Stimulated activated CD4-positive, alpha-beta T cell treated with anti-CD3 and anti-CD28 coated beads, Interleukin-12 subunit alpha, Interleukin-12 subunit beta, amount 100 ng/mL, for 4 hours (primary cell): ENCODE measurements around the gene LAMA5.

Experiments
- DNase-seq: peaks from one replicate; pipeline ENCODE4 v3.0.0-alpha.2; 2020

LAMA5 gene

DNA sequence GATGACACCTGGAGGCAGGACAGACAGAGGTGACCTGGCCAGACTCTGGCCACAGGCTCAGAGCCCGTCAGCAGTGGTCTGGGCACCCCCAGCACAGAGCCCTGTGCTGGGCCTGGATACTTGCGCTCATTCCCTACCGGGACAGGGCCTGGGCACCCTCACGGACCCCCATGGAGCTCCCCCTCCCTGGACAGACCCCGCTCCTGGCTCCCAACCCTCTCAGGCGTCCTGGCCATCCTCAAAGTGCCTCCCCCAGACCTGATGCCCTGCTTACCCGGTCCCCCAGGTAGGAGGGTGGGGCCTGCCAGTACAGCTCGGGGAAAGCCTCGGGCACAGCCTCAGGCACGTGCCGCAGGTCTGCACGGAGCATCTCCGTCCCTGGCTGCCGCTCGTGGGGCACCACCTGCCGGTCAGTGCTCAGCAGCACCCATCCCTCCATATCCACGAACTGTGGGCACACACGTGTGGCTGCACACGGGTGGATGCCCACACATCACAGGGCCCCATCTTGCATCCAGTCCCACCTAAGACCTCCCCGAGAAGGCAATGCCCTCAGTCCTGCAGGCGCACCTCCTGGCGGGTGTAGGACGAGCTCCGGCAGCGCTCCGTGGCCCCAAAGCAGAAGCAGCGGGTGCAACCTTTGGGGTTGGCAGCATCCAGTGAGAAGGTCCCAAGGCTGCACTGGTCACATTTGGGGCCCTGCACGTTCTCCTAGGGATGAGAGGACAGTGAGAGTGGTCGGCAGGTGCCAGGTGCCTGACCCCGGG is 40.0 kb downstream of the LAMA5 start:
- DNase-seq = no peak

DNA sequence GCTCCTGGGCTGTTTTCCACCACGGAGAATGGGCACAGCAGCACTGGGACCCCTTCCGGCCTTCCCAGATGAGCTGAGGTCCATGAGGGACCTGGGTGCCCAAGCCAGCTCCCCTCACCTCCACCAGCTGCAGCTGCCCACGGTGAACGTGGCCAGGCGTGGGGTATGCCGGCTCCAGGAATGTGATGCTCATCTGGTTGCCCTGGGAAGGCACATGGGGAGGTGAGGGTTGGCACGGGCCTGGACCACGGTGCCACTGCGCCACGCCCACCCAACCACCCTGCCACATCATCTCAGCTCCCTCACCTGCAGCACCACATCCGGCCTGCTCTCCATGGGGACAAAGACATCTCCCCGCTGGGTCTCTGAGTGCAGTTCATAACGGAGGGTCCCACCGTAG is 40.6 kb downstream of the LAMA5 start:
- no peak for DNase-seq

DNA sequence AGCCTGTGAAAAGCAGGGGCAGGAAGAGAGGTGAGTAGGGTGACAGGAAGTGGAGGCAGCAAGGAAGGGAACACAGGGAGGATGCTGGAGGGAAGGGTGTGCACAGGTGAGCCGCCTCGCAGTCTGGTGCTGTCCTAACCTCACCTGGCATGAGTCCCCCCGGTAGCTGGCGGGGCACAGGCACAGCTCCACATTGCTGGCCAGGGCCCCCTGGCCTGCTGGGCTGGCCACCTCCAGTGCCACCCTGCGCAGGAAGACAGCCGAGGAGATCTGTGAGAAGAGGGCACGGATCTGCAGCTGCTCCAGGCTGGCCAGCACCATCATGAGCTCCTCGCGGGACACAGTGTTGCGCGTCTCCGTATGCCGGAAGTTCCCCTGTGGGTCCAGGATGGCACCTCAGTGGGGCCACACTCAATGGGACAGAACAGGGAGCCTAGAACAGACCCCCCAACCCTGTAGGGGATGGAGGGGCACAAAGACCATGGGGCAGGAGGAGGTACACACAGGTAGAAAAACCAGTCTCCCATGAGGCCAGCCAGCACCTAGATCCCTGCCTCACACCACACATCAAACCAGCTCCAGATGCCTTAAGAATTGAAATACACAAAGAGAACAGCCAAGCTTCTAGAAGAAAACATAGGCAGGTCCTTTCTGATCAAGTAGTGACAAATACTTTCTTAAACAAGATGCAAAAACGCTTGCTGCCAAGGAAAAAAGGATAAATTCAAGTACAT is 41.8 kb downstream of the LAMA5 start:
- DNase-seq = no peak

DNA sequence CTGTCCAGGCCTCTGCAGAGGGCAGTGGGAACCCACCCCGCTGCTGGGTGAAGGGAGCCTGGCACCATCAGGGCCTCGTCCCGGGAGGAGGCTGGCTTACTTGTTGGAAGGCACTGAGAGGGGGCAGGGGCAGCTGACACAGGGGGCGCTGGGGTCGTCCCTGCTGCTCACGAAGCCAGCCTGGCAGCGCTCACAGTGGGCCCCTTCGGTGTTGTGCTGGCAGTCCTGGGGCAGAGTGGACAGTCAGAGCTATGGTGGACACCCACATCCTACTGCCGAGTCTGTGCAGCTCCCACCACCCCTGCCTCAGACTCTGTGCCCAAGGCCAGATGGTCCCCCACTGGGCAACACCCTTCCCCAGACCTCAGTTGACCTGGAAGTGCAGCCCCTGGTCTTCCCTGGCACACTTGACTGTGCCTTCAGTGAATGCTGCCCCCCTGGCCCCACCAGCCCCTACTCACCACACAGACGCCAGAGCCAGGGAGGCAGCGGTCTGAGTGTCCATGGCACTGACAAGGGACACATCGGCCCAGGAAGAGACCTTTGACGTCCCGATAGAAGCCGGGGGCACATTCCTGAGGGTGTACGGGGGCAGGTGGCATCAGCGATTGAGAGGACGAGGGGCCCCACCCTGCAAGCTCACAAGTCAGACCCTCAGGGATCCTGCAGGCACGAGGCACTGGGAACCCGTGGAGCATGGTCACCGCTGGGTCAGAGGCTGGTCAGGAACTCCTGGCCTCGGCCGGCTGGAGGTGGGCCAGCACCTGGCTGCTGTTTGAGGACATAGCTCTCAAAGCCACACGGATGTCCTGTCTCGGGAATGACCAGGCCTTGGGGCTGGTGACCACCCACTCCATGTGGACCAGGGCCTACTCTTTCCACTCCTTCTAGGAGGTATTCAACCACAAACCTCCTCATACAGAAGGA is 42.9 kb downstream of the LAMA5 start:
- no peak for DNase-seq

DNA sequence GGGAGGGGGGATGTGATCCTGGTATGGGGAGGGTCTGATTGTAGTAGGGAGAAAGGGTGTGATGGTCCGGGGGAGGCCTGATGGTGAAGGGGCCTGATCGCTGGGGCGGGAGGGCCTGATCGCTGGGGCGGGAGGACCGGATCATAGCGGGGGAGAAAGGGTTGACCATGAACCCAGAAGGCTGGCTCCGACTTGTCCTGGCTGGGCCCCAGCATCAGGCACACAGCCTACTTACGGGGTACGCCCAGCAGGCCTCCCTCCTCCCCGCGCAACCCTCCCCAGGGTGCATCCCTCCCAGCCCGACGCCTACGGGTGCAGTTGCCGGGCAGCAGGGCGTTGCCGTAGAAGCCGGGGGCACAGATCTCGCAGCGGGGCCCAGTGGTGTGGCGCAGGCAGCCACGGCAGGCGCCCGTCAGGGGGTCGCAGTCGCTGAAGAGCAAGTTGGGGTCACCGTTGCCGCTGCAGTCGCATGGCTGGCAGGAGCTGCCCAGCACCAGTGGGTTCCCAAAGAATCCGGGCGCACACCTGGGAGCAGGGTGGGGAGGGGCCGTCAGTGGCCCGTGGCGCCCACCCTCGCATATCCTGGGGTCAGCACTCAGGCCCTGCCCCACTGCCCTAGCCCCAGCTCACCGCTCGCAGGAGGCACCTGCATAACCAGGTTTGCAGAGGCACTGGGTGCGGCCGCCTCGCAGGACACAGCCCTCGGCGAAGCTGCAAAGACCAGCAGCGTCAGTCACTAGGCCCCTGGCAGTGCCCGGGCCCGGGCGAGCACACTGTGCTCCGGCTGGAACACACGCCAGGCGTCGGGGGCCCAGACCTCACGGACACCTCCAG is 43.7 kb downstream of the LAMA5 start:
- DNase-seq = no peak

DNA sequence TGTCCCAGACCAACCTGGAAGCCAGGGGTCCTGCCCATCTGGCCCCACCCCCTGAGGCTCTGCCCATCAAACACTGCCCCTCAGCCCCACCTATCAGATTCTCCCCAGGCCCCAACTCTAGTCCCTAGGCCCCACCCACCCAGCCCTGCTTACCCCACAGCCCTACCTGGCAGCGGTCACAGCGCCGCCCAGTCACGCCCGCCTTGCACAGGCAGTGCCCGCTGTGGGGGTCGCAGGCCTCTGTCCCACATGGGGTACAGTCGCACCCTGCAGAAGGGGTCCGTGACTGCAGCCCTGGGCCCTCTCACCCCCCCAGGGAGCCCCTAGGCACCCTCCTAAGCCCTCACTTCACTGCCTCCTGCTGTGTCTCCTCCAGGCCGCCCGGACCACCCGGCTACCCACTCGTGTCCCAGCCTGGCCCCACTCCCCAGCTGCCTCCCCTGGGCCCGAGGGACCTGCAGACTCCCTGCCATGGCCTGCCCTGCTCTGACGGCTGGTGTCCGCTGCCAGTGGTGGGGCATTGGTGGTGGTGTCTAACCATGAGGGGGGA is 44.5 kb downstream of the LAMA5 start:
- DNase-seq = no peak

DNA sequence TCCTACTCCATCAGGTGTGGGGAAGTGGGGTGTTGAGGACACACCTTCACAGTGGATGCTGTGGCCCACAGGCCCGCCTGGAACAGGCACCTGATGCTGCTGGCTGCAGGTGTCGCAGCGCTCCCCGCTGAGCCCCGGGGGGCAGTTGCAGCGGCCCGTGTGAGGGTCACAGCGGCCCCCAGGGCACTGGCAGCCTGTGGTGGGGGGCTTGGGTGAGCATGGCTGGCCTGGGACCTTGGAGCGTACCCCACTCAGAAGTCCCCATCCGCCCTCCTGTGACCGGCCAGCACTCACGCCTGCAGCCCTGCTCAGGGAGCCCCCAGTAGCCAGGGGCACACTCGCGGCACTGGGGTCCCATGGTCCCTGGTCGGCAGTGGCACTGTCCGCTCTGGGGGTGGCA is 45.1 kb downstream of the LAMA5 start:
- no peak for DNase-seq

DNA sequence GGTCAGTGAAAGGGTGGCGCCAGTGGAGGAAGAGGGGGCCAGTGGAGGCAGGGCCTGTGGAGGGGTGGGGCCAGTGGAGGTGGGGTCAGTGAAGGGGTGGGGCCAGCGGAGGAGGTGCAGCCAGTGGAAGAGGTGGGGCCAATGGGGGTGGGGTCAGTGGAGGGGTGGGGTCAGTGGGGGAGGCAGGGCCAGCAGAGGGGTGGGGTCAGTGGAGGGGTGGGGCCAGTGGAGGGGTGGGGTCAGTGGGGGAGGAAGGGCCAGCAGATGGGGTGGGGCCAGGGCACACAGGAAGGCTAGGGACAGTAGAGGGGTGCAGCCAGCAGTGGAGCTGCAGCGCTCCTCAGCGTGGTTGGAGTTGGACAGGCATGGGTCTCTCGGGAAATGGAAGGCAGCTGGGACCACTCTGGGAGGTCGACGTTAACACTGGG is 45.6 kb downstream of the LAMA5 start:
- no peak for DNase-seq

DNA sequence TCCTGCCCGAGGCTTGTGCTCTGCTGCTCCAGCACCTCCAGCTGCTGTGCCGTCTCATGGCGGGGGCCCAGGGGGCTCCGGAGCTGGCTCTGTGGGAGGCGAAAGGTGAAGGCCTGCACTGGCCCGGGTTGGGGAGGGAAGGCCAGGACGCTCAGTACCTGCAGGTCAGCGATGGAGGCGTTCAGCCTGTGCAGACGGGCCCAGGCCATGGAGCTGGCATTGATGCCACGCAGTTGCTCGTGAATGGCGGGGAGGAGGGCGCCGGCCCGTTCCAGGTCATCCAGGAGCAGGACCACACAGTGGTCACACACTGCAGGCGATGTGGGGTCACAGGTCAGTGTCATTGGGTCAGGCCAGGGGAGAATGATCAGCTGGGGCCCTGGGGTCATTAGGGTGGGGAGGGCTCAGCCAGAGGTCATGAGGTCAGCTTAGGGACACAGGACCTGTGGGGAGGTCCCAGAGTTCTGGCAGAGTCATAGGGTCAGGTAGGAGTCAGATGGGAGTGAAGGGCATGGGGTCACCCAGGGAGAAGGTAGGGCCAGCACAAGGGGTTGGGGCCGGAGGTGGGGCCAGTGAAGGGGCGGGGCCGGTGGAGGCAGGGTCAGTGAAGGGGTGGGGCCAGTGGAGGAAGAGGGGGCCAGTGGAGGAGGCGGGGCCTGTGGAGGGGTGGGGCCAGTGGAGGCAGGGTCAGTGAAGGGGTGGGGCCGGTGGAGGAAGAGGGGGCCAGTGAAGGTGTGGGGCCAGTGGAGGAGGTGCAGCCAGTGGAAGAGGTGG is 46.3 kb downstream of the LAMA5 start:
- DNase-seq = no peak

DNA sequence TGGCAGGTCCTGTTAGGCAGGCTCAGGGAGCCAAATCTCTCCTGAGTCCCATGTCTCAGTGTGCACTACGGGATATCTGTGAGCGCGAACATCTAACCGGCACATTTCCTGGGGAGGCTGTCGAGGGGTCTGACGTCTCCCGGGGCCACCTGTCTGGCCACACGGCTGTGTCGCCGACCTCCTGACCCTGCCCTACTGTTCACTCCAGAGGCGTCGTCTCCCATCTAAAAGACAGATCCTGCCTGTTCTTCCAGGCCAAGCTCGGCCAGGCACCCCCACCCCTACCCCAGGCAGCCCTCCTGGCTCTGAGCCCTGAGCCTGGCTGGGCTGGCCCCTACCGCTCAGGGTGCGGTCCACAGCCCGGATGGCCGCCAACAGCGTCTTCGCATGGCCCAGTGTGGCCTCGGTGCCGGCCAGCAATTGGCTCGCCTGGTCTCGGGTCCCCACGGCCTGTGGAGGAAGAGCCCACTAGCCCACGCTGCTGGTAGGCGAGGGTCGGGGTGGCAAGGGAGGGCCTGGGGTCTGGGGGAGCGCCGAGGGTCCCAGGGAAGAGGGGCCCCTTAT is 47.7 kb downstream of the LAMA5 start:
- DNase-seq = no peak

DNA sequence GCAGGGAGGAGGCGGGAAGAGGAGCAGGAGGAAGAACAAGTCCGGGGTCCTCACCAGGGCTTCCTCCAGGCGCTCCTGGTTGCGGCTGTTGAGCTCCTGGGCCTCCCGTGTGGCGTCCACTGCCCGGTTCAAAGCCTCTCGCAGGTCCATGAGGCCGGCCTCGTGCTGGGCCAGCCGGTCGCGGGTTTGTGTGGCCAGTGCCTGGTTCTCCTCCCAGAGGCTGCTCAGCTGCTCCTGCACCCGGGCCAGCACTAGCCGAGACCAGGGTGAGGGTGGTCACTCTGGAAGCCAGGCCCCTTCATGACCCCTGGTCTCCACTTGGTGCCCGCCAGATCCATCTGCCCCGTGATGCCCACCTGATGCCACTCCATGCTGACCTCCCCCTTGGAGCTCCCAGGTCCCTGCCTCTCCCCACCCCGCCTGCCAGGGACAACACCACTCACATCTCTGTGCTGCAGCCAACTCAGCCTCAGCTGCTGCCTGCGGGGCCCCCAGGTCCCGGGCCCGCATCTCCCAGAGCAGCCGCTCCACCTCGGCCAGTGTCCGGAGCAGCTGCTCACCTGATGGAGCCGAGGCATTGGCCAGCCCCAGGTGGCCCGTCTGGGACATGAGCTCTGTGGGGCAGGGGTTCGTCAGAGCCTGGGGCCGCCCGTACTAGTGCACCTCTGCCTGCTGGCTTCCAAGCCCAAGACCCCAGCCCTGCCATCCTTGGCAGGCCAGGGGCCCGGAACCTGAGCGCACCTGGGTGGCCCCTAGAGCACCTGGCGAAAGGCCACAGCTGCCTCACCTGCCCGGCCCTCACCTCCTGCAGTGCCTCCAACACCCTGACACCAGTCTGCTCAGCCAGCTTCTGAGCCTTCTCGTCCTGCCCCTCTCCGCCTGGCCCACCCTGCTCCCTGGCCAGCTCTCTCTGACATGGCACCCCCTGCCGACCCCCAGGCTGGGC is 48.4 kb downstream of the LAMA5 start:
- no peak for DNase-seq

DNA sequence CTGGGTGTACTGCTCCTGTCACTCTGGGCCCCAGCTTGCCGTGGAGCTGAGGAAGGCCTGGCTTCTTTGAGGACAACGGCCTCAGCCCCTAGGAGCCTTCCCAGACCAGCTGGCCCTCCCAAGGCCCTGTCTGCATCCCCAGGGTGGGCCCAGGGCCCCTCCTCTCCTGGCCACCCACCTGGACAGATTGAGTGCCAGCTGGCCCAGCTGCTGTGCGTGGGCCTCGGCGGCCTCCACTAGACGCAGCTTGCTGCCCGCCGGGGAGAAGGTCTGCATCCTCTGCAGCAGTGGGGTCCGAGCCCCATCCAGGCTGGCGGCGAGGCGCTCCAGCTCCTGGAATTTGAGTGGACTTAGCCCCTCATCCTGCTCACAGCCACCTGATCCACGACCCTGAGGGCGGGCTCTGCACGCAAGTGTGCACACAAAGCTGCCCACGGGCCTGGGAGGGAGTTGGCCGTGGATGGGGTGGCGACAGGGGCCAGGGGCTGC is 49.9 kb downstream of the LAMA5 start:
- DNase-seq = no peak

DNA sequence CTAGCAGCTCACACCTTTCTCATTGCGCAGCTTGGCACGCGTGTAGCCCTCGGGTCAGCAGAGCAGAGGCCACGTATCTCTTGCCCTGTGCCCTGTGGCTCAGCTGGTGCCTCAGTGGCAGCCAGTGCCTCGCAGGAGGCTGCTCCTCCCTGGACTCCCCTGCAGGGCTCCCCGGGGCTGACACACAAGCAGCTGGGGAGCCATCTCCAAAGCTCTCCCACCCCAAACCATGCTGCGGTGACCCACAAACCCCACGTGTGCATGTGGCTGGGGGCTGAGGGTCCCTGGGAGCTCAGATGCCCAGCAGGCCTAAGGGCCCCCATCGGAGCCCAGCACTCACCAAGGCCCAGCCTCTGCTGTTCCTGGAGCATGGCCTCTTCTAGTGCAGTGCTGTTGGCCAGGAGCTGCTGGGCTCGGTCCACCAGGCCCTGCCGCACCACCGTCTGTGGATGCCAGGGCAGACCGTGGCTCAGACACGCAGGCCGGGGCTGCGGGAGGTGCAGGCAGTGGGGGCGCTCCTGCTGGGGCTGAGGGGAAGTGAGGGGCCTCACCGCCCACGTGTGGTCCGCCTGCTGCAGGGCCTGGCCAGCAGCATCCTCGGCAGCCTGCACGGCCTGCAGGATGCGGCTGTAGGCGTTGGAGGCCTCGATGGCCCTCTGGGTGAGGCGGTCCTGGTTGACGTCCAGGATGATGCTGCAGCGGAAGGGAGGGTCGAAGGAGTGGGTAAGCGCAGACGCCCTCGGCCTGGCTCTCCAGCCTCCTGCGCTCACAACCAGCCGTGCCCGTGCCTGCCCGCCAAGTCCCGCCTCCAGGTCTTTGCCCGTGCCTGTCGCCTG is 50.6 kb downstream of the LAMA5 start:
- DNase-seq = no peak

DNA sequence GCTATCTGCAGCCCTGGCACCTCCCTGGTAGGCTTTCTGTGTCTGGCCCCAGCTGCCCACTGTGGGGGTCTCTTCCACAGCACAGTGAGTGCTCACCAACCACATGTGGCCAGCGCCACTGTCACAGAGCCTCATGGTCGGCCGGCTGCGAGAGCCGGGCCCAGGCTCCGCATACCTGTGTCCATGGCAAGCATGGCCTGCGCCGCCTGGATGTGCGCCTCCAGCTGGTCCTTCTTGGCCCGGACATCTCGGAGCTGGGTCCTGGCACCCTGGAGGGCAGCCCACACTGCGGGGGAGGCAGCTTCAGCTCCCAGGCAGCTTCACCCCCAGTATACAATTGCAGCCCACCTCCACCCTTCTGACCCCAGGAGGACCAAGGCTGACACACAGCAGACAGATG is 51.3 kb downstream of the LAMA5 start:
- no peak for DNase-seq

DNA sequence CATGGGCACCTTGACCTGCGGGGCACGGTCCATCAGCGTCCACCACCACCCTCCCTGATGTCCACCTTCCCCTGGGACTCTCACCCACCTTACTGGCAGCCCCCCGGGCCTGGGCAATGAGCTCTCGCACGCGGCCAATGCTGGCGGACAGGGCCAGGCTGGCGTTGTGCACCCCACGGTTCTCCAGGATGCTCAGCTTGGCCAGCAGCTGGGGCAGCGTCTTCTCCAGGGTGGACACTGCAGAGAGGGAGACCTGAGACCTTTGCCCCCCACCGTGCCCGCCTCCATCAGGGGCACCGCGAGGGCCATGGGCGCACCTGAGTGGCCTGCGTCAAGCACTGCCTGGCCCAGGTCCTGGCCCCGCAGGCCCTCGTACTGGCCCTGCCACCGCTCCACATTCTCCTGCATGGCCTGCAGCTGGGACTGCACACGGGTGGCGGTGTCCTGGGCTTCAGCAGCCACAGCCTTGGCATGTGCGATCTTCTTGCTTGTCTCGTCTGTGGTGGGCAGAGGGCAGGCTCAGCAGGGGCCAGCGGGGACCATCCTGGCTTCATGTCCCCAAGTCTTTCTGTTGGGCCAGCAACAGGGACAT is 52.3 kb downstream of the LAMA5 start:
- DNase-seq = no peak

DNA sequence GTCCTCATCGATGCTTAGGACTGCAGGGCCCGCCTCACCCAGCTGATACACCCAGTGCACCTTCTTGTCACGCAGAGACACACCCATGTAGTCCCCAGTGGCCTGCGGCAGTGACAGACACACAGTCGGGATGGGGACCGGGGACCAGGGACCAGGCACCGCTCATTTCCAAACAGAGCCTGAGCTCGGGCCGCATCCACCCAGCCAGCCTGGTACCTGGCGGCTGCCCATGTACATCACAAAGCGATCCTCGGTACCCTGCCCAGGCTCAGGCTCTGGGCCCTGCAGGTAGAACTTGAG is 52.8 kb downstream of the LAMA5 start:
- no peak for DNase-seq

DNA sequence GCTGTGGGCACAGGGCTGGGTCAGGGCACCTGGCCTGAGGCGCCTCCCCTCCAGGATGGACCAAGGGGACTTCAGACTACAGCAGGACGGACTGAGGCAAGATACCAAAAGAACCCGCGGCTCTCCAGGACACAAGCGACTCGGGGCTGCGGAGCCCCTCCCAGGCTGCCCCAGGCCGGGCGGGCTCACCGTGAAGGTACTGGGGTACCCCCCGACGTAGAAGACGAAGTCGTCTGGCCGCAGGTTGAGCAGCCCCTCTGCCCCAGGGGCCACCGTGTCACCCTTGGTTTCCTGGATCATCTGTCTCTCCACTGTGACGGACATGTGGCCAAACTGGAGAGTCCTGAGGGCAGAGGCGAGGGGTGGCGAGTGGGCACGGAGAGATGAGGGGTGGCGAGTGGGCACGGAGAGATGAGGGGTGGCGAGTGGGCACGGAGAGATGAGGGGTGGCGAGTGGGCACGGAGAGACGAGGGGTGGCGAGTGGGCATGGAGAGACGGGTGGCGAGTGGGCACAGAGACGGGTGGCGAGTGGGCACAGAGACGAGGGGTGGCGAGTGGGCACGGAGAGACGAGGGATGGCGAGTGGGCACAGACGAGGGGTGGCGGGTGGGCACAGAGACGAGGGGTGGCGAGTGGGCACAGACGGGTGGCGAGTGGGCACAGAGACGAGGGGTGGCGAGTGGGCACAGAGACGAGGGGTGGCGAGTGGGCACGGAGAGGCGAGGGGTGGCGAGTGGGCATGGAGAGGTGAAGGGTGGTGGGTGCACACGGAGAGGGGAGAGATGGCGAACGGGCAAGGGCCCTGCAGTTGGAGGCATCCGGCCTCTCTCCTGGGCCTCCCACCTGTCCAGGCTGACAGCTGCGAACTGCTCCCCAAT is 53.4 kb downstream of the LAMA5 start:
- DNase-seq = no peak
